HCT116 (cell line): ENCODE results near the gene ZSWIM6. TPM values are rescaled to one million over a fixed set of nuclear protein-coding genes. Genes with fewer than 3 reads are reported as not detected.

ENCODE experiments used
- ATAC-seq: fragments of 200-7000 bp; cut with Tn5 transposase; 2 replicates; pipeline ENCODE4 v1.9.1; 2020; ENCODE audit warnings: mild to moderate bottlenecking, moderate library complexity
- BruUV-seq: library from RNA; stranded (reverse); fragments of 400-500 nt; replicated peaks from 2 replicates; lab custom pipeline; 2021; lab: Mats Ljungman, UMichigan
- CTCF ChIA-PET: fragments of 300-600 bp; sonication (Branson Sonifier 250); formaldehyde crosslinking; loops from one replicate; lab custom pipeline; 2021; ENCODE audit warnings: antibody characterized with exemption; lab: Charles Lee
- POLR2A ChIA-PET: fragments of 300-600, 350-600 bp; sonication (Branson Sonifier 250); formaldehyde crosslinking; loops from one replicate; lab custom pipeline; 2021; ENCODE audit warnings: antibody characterized with exemption; lab: Charles Lee
- RAD21 ChIA-PET, 2 experiments: fragments of 300-600 bp; sonication (Branson Sonifier 250); formaldehyde crosslinking; loops; one replicate each; lab custom pipeline; 2023; ENCODE audit warnings: low total read pairs in 2 of 2; ENCODE audit not compliant: uncharacterized antibody in 2 of 2, unreplicated experiment in 2 of 2, low non-redundant PET in 1 of 2; lab: Charles Lee
- DNase-seq: peaks from one replicate; pipeline ENCODE4 v3.0.0-alpha.2; 2010; ENCODE audit warnings: low read depth, low spot score
- H2AFZ ChIP-seq: fragments of 200-600 bp; shearing (Covaris generic), sonication (generic); 2 replicates; pipeline ENCODE4 v1.6.1; 2017; ENCODE audit warnings: low read depth, mixed run types, mixed read lengths, antibody characterized with exemption, low read length; ENCODE audit not compliant: poor library complexity, severe bottlenecking
- H3K27ac ChIP-seq: 2 replicates; pipeline ENCODE4 v1.5.1; 2012; ENCODE audit warnings: low read depth, low read length
- H3K27me3 ChIP-seq: fragments of 200-600 bp; sonication (generic); 2 replicates; pipeline ENCODE4 v1.6.1; 2016; ENCODE audit warnings: mixed run types, low read length, mixed read lengths; ENCODE audit not compliant: insufficient read depth
- H3K36me3 ChIP-seq, 2 experiments: fragments of 200-500 bp in 1 of 2; fragments of 200-600 bp in 1 of 2; sonication (Bioruptor generic) in 1 of 2; sonication (generic) in 1 of 2; 2 replicates each; pipeline versions ENCODE4 v1.5.1 to v1.6.1; 2014 to 2016; ENCODE audit warnings: low read length in 2 of 2, inconsistent platforms in 1 of 2, mixed read lengths in 1 of 2, mixed run types in 1 of 2; ENCODE audit not compliant: insufficient read depth in 2 of 2, control insufficient read depth in 1 of 2
- H3K4me1 ChIP-seq, 2 experiments: fragments of 200-600 bp in 1 of 2; sonication (generic) in 1 of 2; 2 replicates each; pipeline versions ENCODE4 v1.5.1 to v1.6.1; 2012 to 2017; ENCODE audit warnings: low read length in 2 of 2, inconsistent platforms in 1 of 2, mild to moderate bottlenecking in 1 of 2, mixed read lengths in 1 of 2, mixed run types in 1 of 2, moderate library complexity in 1 of 2; ENCODE audit not compliant: insufficient read depth in 2 of 2, control insufficient read depth in 1 of 2
- H3K4me2 ChIP-seq: fragments of 200-600 bp; sonication (generic); 2 replicates; pipeline ENCODE4 v1.6.1; 2017; ENCODE audit warnings: mixed run types, low read length, mixed read lengths
- H3K4me3 ChIP-seq, 2 experiments: fragments of 200-600 bp in 1 of 2; sonication (generic) in 1 of 2; replicated peaks in 1 of 2; 2 replicates each; pipeline ENCODE4 v1.5.1; 2011 to 2016; ENCODE audit warnings: low read length in 2 of 2, control low read depth in 1 of 2, low read depth in 1 of 2, mild to moderate bottlenecking in 1 of 2, mixed read lengths in 1 of 2, mixed run types in 1 of 2
- H3K79me2 ChIP-seq: fragments of 200-600 bp; sonication (generic); 2 replicates; pipeline ENCODE4 v1.6.1; 2017; ENCODE audit warnings: mild to moderate bottlenecking, mixed run types, low read length, moderate library complexity, mixed read lengths; ENCODE audit not compliant: insufficient read depth
- H3K9ac ChIP-seq: fragments of 200-600 bp; sonication (generic); 2 replicates; pipeline ENCODE4 v1.6.1; 2016; ENCODE audit warnings: low read length, mixed read lengths
- H3K9me2 ChIP-seq: fragments of 200-600 bp; sonication (generic), shearing (Covaris generic); 2 replicates; pipeline ENCODE4 v1.6.1; 2017; ENCODE audit warnings: mixed run types, mild to moderate bottlenecking, moderate library complexity; ENCODE audit not compliant: insufficient read depth
- H3K9me3 ChIP-seq, 2 experiments: fragments of 200-500 bp in 1 of 2; fragments of 200-600 bp in 1 of 2; sonication (Bioruptor generic) in 1 of 2; sonication (generic) in 1 of 2; 2 replicates each; pipeline ENCODE4 v1.6.1; 2014 to 2017; ENCODE audit warnings: low read length in 2 of 2, mixed read lengths in 2 of 2, inconsistent platforms in 1 of 2, low read depth in 1 of 2, mild to moderate bottlenecking in 1 of 2, mixed run types in 1 of 2, moderate library complexity in 1 of 2; ENCODE audit not compliant: control insufficient read depth in 1 of 2, insufficient read depth in 1 of 2
- H4K20me1 ChIP-seq: fragments of 200-600 bp; sonication (generic), shearing (Covaris generic); 2 replicates; pipeline ENCODE4 v1.6.1; 2017; ENCODE audit warnings: mixed run types, mild to moderate bottlenecking, moderate library complexity; ENCODE audit not compliant: insufficient read depth
- CBX3 ChIP-seq: IDR thresholded peaks from 2 replicates; pipeline ENCODE4 v1.6.1; 2012; ENCODE audit warnings: low read depth
- EGR1 ChIP-seq: IDR thresholded peaks from 2 replicates; pipeline ENCODE4 v1.6.1; 2012; ENCODE audit warnings: low read depth
- ELF1 ChIP-seq: IDR thresholded peaks from 2 replicates; pipeline ENCODE4 v1.6.1; 2012; ENCODE audit warnings: low read depth, borderline replicate concordance
- EZH2 ChIP-seq: fragments of 200-600 bp; sonication (generic); IDR thresholded peaks from 2 replicates; pipeline ENCODE4 v1.6.1; 2017; ENCODE audit warnings: antibody characterized with exemption, mixed run types
- EZH2phosphoT487 ChIP-seq: fragments of 200-600 bp; IDR thresholded peaks from 2 replicates; pipeline ENCODE4 v1.6.1; 2018; ENCODE audit warnings: antibody characterized with exemption, borderline replicate concordance
- FOSL1 ChIP-seq: IDR thresholded peaks from 2 replicates; pipeline ENCODE4 v1.6.1; 2012; ENCODE audit warnings: low read depth
- JUND ChIP-seq: IDR thresholded peaks from 2 replicates; pipeline ENCODE4 v1.6.1; 2012
- POLR2AphosphoS5 ChIP-seq: IDR thresholded peaks from 2 replicates; pipeline ENCODE4 v1.6.1; 2011; ENCODE audit warnings: mild to moderate bottlenecking, low read depth, low read length, moderate library complexity
- RAD21 ChIP-seq: IDR thresholded peaks from 2 replicates; pipeline ENCODE4 v1.6.1; 2012; ENCODE audit warnings: low read depth, mild to moderate bottlenecking
- SP1 ChIP-seq: IDR thresholded peaks from 2 replicates; pipeline ENCODE4 v1.6.1; 2012; ENCODE audit warnings: low read depth
- SRF ChIP-seq: IDR thresholded peaks from 2 replicates; pipeline ENCODE4 v1.6.1; 2012; ENCODE audit warnings: low read depth
- TCF7L2 ChIP-seq: IDR thresholded peaks from 2 replicates; pipeline ENCODE4 v1.7.0; 2011; ENCODE audit warnings: borderline replicate concordance, inconsistent platforms; ENCODE audit not compliant: insufficient read depth, insufficient read length; ENCODE audit errors: extremely low read depth
- YY1 ChIP-seq: IDR thresholded peaks from 2 replicates; pipeline ENCODE4 v1.6.1; 2011; ENCODE audit warnings: low read length, low read depth, moderate library complexity, mild to moderate bottlenecking; ENCODE audit not compliant: insufficient replicate concordance; ENCODE audit errors: extremely low read depth
- ZFX ChIP-seq: fragments of 450-650 bp; IDR thresholded peaks from 2 replicates; pipeline ENCODE4 v1.6.1; 2017
- ZNF274 ChIP-seq: fragments of 200-500 bp; sonication (Bioruptor generic); IDR thresholded peaks from 2 replicates; pipeline ENCODE4 v1.6.1; 2014; ENCODE audit warnings: mild to moderate bottlenecking, low read depth, low read length, inconsistent platforms
- intact Hi-C: fragments of 100-400 bp; cut with micrococcal nuclease; formaldehyde crosslinking; loops from 2 replicates; pipeline ENCODE4 v1.10.0; 2022
- total RNA-seq: library from RNA; stranded (reverse); gene quantifications from one replicate; pipeline ENCODE4 v1.2.1, GENCODE V29; 2021; ENCODE audit not compliant: unreplicated experiment
- TF ChIP-seq, protein P1 (sequence below): IDR thresholded peaks from 2 replicates; pipeline ENCODE4 v1.6.1; 2012
- TF ChIP-seq, protein P2 (sequence below): IDR thresholded peaks from 2 replicates; pipeline ENCODE4 v1.6.1; 2012
- TF ChIP-seq, protein P3 (sequence below): IDR thresholded peaks from 2 replicates; pipeline ENCODE4 v1.6.1; 2011; ENCODE audit warnings: mild to moderate bottlenecking, low read length, moderate library complexity; ENCODE audit not compliant: insufficient replicate concordance; ENCODE audit errors: extremely low read depth

Gene ZSWIM6
- total RNA-seq, 1 experiment from 2014 or later, result 7.4 TPM

DNA sequence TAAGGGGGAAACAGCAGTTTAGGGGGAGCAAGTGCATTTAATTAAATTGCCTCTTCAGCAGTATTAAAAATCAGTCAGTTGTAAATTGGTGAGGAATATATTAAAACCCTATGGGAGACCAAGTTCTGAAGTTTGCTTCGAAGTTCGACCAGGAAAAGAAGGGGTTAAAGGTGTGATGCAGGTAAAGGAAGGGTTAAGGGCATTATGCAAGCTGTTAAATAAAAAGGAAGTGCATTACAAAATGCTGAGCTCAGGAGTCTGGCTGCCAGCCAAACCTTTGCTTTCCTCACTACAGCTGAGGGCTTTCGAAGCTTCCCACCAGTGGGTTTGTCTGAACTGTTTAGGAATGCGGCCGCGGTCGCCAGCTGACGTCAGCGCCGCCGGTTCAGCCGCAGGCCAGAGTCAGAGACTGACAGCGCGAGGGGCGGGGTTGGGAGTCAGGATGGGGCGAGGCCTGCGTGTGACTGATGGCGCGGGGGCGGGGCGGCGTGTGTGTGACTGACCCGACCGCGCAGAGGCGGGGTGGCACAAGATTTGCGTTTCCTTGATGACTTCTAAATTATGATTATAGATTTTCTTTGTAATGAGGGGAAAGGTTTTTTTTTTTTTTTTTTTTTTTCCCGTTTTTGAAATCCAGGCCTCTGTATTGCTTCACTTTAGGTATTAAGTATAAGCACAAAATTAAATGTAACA is 76.6 kb downstream of the ZSWIM6 start (continued):
- TF ChIP-seq, protein P1, sequence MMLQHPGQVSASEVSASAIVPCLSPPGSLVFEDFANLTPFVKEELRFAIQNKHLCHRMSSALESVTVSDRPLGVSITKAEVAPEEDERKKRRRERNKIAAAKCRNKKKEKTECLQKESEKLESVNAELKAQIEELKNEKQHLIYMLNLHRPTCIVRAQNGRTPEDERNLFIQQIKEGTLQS, result peak; percentile 91
- TF ChIP-seq CBX3 (peak; percentile 94), ZNF274 (no peak), RAD21 (peak; percentile 37)

DNA sequence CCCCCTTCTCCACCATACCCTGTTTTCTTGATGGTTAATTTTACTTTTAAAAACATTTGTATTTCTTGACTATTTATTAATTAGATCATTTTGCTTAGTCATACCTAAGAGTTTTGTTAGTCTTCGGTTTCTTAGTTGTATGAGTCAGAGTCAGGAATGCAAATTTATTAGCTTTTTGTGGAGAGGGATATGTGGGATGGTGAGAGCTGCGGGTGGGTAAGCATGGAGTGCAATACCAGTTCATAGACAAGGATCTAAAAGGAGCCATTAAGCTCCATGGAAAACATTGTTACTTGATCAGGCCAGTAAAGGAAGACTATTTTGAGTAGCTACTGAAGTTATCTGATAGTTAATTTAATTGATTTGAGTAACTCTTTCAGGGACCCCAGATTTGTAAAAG is 77.5 kb downstream of the ZSWIM6 start:
- CTCF ChIA-PET, result no interaction called here

DNA sequence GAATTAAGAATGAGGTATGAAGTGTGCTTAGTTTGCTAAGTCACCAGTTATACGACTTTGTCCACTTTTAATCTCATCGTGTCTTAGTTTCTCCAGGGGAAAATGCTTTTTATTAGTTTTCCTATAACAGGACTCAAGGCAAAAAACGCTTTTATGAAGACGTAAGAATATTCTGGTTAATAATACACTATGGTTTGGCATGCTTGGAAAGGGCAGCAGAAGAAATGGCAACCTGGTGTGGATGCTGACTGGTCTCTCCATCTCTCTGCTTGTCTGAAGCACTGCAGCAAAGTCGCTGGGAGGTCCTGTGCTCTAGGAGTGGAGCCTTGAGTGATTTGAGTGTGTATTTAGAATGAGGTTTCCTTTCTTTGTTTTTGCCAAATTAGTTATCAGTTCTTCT is 78.8 kb downstream of the ZSWIM6 start:
- H2AFZ ChIP-seq, result no peak overlapping the region
- H3K9ac ChIP-seq, result no peak overlapping the region
- H3K4me3 ChIP-seq, result no peak overlapping the region
- peaks cover 40 to 57% of the 10 kb centered on the region in 2 experiments for H3K4me1 ChIP-seq
- BruUV-seq, result no TSS peak
- DNase-seq (no peak), ATAC-seq (no peak)
- no peaks in the 10 kb centered on the region for H3K9me2 ChIP-seq
- ChIA-PET RAD21 (no interaction called here), POLR2A (no interaction called here), CTCF (no interaction called here)
- H3K27me3 ChIP-seq, result no peaks in the 10 kb centered on the region
- no peak overlapping the region for H3K4me2 ChIP-seq
- H3K9me3 ChIP-seq, result no peaks in the 10 kb centered on the region
- H3K79me2 ChIP-seq, result peaks cover 50% of the 10 kb centered on the region
- intact Hi-C loops, result no loop called here
- H3K27ac ChIP-seq, result no peak overlapping the region
- H3K36me3 ChIP-seq, result no peaks in the 10 kb centered on the region
- H4K20me1 ChIP-seq, result no peaks in the 10 kb centered on the region
- TF ChIP-seq TCF7L2 (no peak), EZH2 (no peak), CBX3 (no peak), ELF1 (no peak), EZH2phosphoT487 (no peak), ZFX (no peak), EGR1 (no peak), SRF (no peak)
- TF ChIP-seq, protein P2, sequence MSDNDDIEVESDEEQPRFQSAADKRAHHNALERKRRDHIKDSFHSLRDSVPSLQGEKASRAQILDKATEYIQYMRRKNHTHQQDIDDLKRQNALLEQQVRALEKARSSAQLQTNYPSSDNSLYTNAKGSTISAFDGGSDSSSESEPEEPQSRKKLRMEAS, result no peak
- TF ChIP-seq, protein P3, sequence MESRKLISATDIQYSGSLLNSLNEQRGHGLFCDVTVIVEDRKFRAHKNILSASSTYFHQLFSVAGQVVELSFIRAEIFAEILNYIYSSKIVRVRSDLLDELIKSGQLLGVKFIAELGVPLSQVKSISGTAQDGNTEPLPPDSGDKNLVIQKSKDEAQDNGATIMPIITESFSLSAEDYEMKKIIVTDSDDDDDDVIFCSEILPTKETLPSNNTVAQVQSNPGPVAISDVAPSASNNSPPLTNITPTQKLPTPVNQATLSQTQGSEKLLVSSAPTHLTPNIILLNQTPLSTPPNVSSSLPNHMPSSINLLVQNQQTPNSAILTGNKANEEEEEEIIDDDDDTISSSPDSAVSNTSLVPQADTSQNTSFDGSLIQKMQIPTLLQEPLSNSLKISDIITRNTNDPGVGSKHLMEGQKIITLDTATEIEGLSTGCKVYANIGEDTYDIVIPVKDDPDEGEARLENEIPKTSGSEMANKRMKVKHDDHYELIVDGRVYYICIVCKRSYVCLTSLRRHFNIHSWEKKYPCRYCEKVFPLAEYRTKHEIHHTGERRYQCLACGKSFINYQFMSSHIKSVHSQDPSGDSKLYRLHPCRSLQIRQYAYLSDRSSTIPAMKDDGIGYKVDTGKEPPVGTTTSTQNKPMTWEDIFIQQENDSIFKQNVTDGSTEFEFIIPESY, result no peak
- TF ChIP-seq, protein P1, result no peak

More for the DNA sequence above, 77.5 kb downstream of the ZSWIM6 start:
- H3K4me1 ChIP-seq, result peaks cover 31 to 45% of the 10 kb centered on the region in 2 experiments
- ATAC-seq, result peak; percentile 65
- peak overlapping the region; percentile 58 for H3K4me2 ChIP-seq
- ChIA-PET POLR2A (interaction anchor here (1.0 to 1.5 kb wide), 2 partner anchors 8 to 78 kb away, joined by 3 to 5 read pairs; no protein-coding TSS in a partner anchor), RAD21 (no interaction called here)
- H3K79me2 ChIP-seq, result peaks cover 46% of the 10 kb centered on the region
- H4K20me1 ChIP-seq, result no peaks in the 10 kb centered on the region
- DNase-seq, result peak; percentile 79
- intact Hi-C loops, result loop anchor here (2.0 to 10.0 kb wide), 2 partner anchors 77 to 355 kb away; partner anchors contain the start of gene ZSWIM6
- no peaks in the 10 kb centered on the region for H3K27me3 ChIP-seq
- no peaks in the 10 kb centered on the region for H3K9me3 ChIP-seq
- H3K9me2 ChIP-seq, result no peaks in the 10 kb centered on the region
- peak overlapping the region; percentile 48 for H3K9ac ChIP-seq
- H3K4me3 ChIP-seq, result peak overlapping the region; percentile 14 to 41
- H3K27ac ChIP-seq, result peak overlapping the region; percentile 55; the same call in 1 of the 2 replicates
- no peak overlapping the region for H2AFZ ChIP-seq
- TF ChIP-seq YY1 (no peak), POLR2AphosphoS5 (peak; percentile 18; the same call in 1 of the 2 replicates), FOSL1 (peak; percentile 76), JUND (peak; percentile 74), SP1 (peak; percentile 65; the same call in 1 of the 2 replicates)
- no peaks in the 10 kb centered on the region for H3K36me3 ChIP-seq
- BruUV-seq, result no TSS peak
